ENCODE results near the gene METTL9. TPM values are rescaled to one million over a fixed set of nuclear protein-coding genes. Genes with fewer than 3 reads are reported as not detected.
"Not testable (repeated sequence)": the region's sequence is repeated elsewhere in the genome, so short reads cannot be mapped to it uniquely, and the experiment has no call there.

Gene METTL9
- total and polyA plus RNA-seq, 2 experiments from 2014 or later: 72.5 to 152 TPM

- no peaks in the 10 kb centered on the region for H3K36me3 ChIP-seq (ENCODE audit: insufficient read depth)
- peaks cover 6% of the 10 kb centered on the region for H3K4me1 Mint-ChIP-seq
- peaks cover 22% of the 10 kb centered on the region for H3K27me3 Mint-ChIP-seq (ENCODE audit: insufficient read depth, low read depth, poor library complexity)
- ATAC-seq: peak; percentile 82
- H3K27ac Mint-ChIP-seq: no peak overlapping the region
- H3K36me3 Mint-ChIP-seq (ENCODE audit: low read depth): no peaks in the 10 kb centered on the region
- H3K27me3 ChIP-seq (ENCODE audit: insufficient read depth): 0 out of 2 replicates have a peak, but pooled peaks cover 3% of the 10 kb centered on the region
- peak overlapping the region; percentile 38 for H3K4me3 ChIP-seq
- no peak overlapping the region for H3K27ac ChIP-seq (ENCODE audit: low read depth)
- no peaks in the 10 kb centered on the region for H4K20me1 ChIP-seq (replicated peaks; ENCODE audit: insufficient read depth)
- peak overlapping the region; percentile 68 for H3K4me3 Mint-ChIP-seq
- H3F3A ChIP-seq (replicated peaks; ENCODE audit: low read depth): peaks cover 4% of the 10 kb centered on the region
- no peaks in the 10 kb centered on the region; the same call in 2 of the 3 replicates for H3K9me3 Mint-ChIP-seq
- DNase-seq (ENCODE audit: low spot score): peak; percentile 99
- H3K79me2 ChIP-seq (replicated peaks; ENCODE audit: insufficient read depth): no peaks in the 10 kb centered on the region
- no peaks in the 10 kb centered on the region for H3K9me2 ChIP-seq (ENCODE audit: insufficient read depth)
- TF ChIP-seq NANOG (IDR thresholded peaks at IDR 0.05; ENCODE audit: borderline replicate concordance): no peak
- TF ChIP-seq CTCF (conservative IDR thresholded peaks at IDR 0.05; ENCODE audit: low read depth in 2 of 2): peak; percentile 100
- TF ChIP-seq ETS1 (IDR thresholded peaks at IDR 0.05): peak; percentile 39; the same call in 1 of the 2 replicates
- no peak for TF ChIP-seq ZNF331 (CRISPR knock-in tag; IDR thresholded peaks at IDR 0.05; ENCODE audit: low read depth)
- TF ChIP-seq EZH2phosphoT487 (IDR thresholded peaks at IDR 0.05; ENCODE audit: unreplicated experiment): no peak
- TF ChIP-seq CREB1 (CRISPR knock-in tag; IDR thresholded peaks at IDR 0.05; ENCODE audit: low read depth): peak; percentile 61
- TF ChIP-seq POLR2AphosphoS5 (IDR thresholded peaks at IDR 0.05; ENCODE audit: low read depth): peak; percentile 23; the same call in 1 of the 2 replicates
- H3K4me1 ChIP-seq (ENCODE audit: insufficient read depth): no peaks in the 10 kb centered on the region
- H3K4me2 ChIP-seq: peak overlapping the region; percentile 74; the same call in 1 of the 2 replicates
- peak overlapping the region; percentile 90 for H2AFZ ChIP-seq
Measured at GRCh38 chr16:21554795-21555585, 44.4 kb upstream of the METTL9 start.

- not testable (repeated sequence) for H3K4me2 ChIP-seq; H3K27me3 ChIP-seq (ENCODE audit: insufficient read depth); H3K4me3 ChIP-seq; H3K4me1 ChIP-seq (ENCODE audit: insufficient read depth); ATAC-seq; H3K27ac Mint-ChIP-seq; H3K79me2 ChIP-seq (replicated peaks; ENCODE audit: insufficient read depth); H3K9me2 ChIP-seq (ENCODE audit: insufficient read depth); H3K36me3 Mint-ChIP-seq (ENCODE audit: low read depth); DNase-seq (ENCODE audit: low spot score); H3K9me3 Mint-ChIP-seq; H3K36me3 ChIP-seq (ENCODE audit: insufficient read depth); H3F3A ChIP-seq (replicated peaks; ENCODE audit: low read depth); H3K4me3 Mint-ChIP-seq; H4K20me1 ChIP-seq (replicated peaks; ENCODE audit: insufficient read depth); H3K27ac ChIP-seq (ENCODE audit: low read depth); H3K4me1 Mint-ChIP-seq
- peak overlapping the region; percentile 84 for H2AFZ ChIP-seq
- peaks cover 24% of the 10 kb centered on the region for H3K27me3 Mint-ChIP-seq (ENCODE audit: insufficient read depth, low read depth, poor library complexity)
Measured at GRCh38 chr16:21555621-21556020, 43.8 kb upstream of the METTL9 start.

- H3K27ac Mint-ChIP-seq; H3K27ac ChIP-seq (ENCODE audit: low read depth); H3K4me1 ChIP-seq (ENCODE audit: insufficient read depth); H3K79me2 ChIP-seq (replicated peaks; ENCODE audit: insufficient read depth); H4K20me1 ChIP-seq (replicated peaks; ENCODE audit: insufficient read depth); H3K36me3 Mint-ChIP-seq (ENCODE audit: low read depth); H3K9me3 Mint-ChIP-seq; H3K4me1 Mint-ChIP-seq; ATAC-seq; H3K36me3 ChIP-seq (ENCODE audit: insufficient read depth); H3F3A ChIP-seq (replicated peaks; ENCODE audit: low read depth); H3K27me3 ChIP-seq (ENCODE audit: insufficient read depth); H3K4me2 ChIP-seq; DNase-seq (ENCODE audit: low spot score); H2AFZ ChIP-seq; H3K9me2 ChIP-seq (ENCODE audit: insufficient read depth); H3K4me3 ChIP-seq; H3K4me3 Mint-ChIP-seq: not testable (repeated sequence)
- H3K27me3 Mint-ChIP-seq (ENCODE audit: insufficient read depth, low read depth, poor library complexity): peaks cover 25% of the 10 kb centered on the region
Measured at GRCh38 chr16:21556026-21556595, 43.3 kb upstream of the METTL9 start.

GRCh38 chr16:21556651-21557241 lies 42.6 kb upstream of the METTL9 start:
- H3K4me3 Mint-ChIP-seq; H3K27ac Mint-ChIP-seq; H3K4me1 ChIP-seq (ENCODE audit: insufficient read depth); H3K9me2 ChIP-seq (ENCODE audit: insufficient read depth); H3K36me3 Mint-ChIP-seq (ENCODE audit: low read depth); H3K4me2 ChIP-seq; H3K36me3 ChIP-seq (ENCODE audit: insufficient read depth); ATAC-seq; H2AFZ ChIP-seq; H3K27ac ChIP-seq (ENCODE audit: low read depth); H3K4me3 ChIP-seq; H3K79me2 ChIP-seq (replicated peaks; ENCODE audit: insufficient read depth); H3K27me3 ChIP-seq (ENCODE audit: insufficient read depth); H3F3A ChIP-seq (replicated peaks; ENCODE audit: low read depth); H3K4me1 Mint-ChIP-seq; DNase-seq (ENCODE audit: low spot score); H3K9me3 Mint-ChIP-seq; H4K20me1 ChIP-seq (replicated peaks; ENCODE audit: insufficient read depth): not testable (repeated sequence)
- H3K27me3 Mint-ChIP-seq (ENCODE audit: insufficient read depth, low read depth, poor library complexity): peaks cover 28% of the 10 kb centered on the region

All from GM23338 (cell line).